KOPT-K1 (cell line): Measurements from ENCODE around the gene UBASH3B.

ENCODE experiments used
- H3K27ac ChIP-seq: fragments of 200-600 bp; sonication (generic); 2 replicates; pipeline ENCODE4 v1.5.1; 2016; ENCODE audit warnings: antibody characterized with exemption, mild to moderate bottlenecking, low read depth, low read length; ENCODE audit not compliant: poor library complexity, severe bottlenecking
- H3K36me3 ChIP-seq: fragments of 200-600 bp; sonication (generic); 2 replicates; pipeline ENCODE4 v1.5.1; 2017; ENCODE audit warnings: antibody characterized with exemption, mild to moderate bottlenecking, low read length, moderate library complexity; ENCODE audit not compliant: insufficient read depth
- H3K9me3 ChIP-seq: fragments of 200-600 bp; sonication (generic); 2 replicates; pipeline ENCODE4 v1.5.1; 2017; ENCODE audit warnings: antibody characterized with exemption, low read length, mild to moderate bottlenecking; ENCODE audit not compliant: insufficient read depth, poor library complexity, severe bottlenecking

The UBASH3B gene

DNA sequence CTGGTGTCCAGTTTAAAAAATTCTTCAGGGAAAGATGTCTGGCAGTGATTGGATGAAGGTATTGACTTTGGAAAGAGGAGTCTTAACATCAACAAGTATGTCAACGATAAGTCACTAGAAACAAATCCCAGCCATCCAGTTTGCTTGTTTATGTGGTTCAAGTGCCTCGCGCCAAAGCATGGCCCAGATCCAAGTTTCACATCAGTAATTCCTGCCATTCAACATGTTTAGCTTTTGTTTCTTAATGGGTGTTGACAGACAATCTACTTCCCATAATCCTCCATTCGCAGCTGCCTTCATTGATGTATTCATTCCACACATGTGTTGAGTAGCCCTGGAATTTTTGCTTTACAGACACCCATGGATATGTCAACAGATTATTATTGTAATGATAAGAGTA, 77.8 kb downstream of the UBASH3B start:
- H3K36me3 ChIP-seq, result peaks cover 9% of the 10 kb centered on the region
- H3K9me3 ChIP-seq, result no peaks in the 10 kb centered on the region
- H3K27ac ChIP-seq, result peak overlapping the region; percentile 71

GRCh38 chr11:122734848-122735496, 79.5 kb downstream of the UBASH3B start:
- H3K9me3 ChIP-seq, result no peaks in the 10 kb centered on the region
- peaks cover 9% of the 10 kb centered on the region for H3K36me3 ChIP-seq
- H3K27ac ChIP-seq, result peak overlapping the region; percentile 71

DNA sequence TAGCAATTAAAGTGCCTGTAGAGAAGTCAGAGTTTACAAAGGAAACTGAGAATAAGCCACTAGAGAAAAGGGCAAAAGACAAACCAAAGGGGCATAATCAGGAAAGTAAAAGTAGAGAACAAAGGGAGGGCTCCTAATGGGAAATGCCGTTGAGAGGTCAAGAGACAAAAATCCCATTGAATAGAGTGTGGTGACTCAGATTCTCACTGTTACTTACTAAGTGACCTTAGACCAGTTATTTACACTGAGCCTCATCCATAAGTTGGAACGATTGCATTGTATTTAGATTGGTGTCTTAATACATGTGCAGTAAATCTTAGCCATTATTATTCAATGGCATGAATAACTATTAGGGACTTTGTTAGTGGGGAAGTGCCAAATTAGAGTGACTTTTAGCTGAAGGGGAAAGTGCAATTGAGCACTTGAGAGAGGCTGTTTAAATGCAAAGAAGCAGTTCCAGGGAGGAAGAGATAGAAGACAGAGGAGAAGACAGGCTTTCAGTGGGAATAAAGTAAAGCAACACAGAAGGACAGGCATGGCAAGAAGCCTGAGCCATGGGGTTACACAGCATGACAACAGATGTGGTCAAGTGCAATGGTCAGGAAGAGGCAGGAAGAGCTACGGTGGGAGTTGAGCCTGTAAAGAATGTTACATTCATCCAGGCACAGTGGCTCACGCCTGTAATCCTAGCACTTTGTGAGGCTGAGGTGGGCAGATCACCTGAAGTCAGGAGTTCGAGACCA, 82.6 kb downstream of the UBASH3B start:
- no peaks in the 10 kb centered on the region for H3K9me3 ChIP-seq
- H3K36me3 ChIP-seq, result no peaks in the 10 kb centered on the region
- peak overlapping the region; percentile 71 for H3K27ac ChIP-seq

- peak overlapping the region; percentile 99 for H3K27ac ChIP-seq
- H3K9me3 ChIP-seq, result no peaks in the 10 kb centered on the region
- no peaks in the 10 kb centered on the region for H3K36me3 ChIP-seq
Measured at GRCh38 chr11:122741613-122742300, 86.2 kb downstream of the UBASH3B start.

GRCh38 chr11:122742301-122743018, 86.9 kb downstream of the UBASH3B start:
- Histone ChIP-seq H3K27ac (peak overlapping the region; percentile 99), H3K9me3 (no peaks in the 10 kb centered on the region)

DNA sequence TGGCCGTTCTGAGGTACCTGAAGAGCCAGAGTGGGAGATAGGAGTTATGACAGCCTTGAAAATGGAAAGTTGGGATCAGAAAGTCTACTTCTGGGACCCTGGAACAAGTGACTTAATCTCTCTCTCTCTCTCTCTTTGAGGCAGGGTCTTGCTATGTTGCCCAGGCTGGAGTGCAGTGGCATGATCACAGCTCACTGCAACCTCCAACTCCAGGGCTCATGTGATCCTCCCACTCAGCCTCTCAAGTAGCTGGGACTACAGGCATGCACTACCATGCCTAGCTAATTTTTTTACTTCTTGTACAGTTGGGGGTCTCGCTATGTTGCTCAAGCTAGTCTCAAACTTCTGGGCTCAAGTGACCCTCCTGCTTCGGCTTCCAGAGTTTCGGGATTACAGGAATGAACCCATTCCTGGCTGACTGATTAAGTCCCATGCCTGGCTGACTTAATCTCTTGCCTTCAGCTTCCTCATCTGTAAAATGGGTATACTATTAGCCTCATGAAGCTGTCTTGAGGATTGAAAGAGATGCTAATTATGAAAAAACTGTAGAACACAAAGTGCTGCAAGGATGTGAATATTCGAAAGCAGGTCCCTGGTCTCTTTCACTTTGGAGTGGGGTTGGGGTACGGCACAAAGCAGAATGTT, 87.7 kb downstream of the UBASH3B start:
- Histone ChIP-seq H3K36me3 (no peaks in the 10 kb centered on the region), H3K9me3 (no peaks in the 10 kb centered on the region), H3K27ac (peak overlapping the region; percentile 99)

More at GRCh38 chr11:122742301-122743018, 86.9 kb downstream of the UBASH3B start:
- H3K36me3 ChIP-seq, result no peaks in the 10 kb centered on the region

DNA sequence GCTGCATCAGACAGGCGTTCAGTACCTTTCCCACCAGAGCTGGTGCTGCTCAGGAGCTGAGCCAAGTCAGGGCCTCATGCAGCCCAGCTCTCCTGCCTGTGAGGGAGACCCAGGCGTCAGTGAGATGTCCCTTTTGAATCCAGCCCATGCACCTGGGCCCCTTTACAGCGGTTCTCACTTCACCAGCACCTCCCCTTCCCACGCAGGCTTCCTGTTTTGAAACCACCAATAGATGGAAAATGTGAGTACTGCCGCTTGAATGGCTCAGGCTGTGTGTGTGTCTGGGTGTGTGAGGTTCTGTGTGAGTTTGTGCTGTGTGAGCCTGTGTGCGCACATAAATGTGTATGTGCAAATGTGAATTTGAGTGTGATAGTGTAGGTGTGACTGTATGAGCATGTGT, 88.4 kb downstream of the UBASH3B start:
- H3K27ac ChIP-seq, result peak overlapping the region; percentile 99
- H3K36me3 ChIP-seq, result no peaks in the 10 kb centered on the region
- H3K9me3 ChIP-seq, result no peaks in the 10 kb centered on the region

- H3K36me3 ChIP-seq, result peaks cover 3% of the 10 kb centered on the region; the same call in 1 of the 2 replicates
- H3K27ac ChIP-seq, result peak overlapping the region; percentile 99
- H3K9me3 ChIP-seq, result no peaks in the 10 kb centered on the region
Measured at GRCh38 chr11:122744357-122744756, 88.8 kb downstream of the UBASH3B start.

DNA sequence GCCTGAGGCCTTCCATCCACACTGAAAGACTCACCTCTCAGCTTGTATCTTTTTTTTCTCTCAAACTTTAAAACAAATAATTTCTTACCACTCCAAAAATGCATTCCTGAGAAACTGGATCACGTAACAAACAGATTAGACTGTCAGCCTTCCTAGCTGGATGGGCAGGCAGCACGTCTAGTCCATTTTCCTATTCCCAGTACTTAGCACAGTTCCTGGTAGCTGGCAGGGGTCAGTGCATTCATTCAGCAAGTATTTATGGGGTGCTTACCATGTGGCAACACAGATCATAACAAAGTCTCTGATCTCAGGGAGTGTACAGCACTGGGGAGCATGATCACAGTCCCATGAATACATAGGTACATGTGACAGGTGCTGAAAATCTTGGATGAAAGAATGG, 89.6 kb downstream of the UBASH3B start:
- peak overlapping the region; percentile 99 for H3K27ac ChIP-seq
- H3K36me3 ChIP-seq, result peaks cover 4% of the 10 kb centered on the region; the same call in 1 of the 2 replicates
- no peaks in the 10 kb centered on the region for H3K9me3 ChIP-seq

GRCh38 chr11:122746050-122746478, 90.5 kb downstream of the UBASH3B start:
- Histone ChIP-seq H3K9me3 (no peaks in the 10 kb centered on the region), H3K36me3 (peaks cover 10% of the 10 kb centered on the region; the same call in 1 of the 2 replicates), H3K27ac (peak overlapping the region; percentile 99)

DNA sequence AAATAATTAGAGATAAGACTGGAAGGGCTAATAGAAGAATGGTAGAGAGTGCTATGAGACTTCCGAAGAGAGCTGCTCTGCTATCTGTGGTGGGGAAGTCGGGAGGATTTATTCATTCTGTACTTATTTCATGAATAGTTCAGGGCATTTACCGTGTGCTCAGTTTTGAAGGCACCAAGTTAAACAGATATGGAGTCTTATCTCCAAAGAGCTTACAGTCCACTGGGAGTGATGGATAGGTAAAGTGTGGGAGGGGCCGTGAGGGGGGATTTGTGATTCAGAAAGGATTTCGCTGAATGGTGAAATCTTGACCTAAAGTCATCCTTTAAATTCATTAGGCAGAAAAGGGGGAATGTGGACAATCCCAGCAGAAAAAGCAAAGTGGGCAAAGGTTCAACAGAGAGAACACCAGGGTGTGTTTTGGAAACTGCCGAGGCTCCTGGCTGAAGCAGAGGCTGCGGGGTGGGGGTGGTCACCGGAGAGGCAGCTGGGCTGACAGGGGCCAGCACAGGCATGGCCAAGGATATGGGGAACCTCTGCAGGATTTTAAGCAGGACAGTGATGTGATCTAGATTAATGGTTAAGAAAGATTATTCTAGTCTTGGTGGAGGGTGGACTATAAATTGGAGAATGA, 91.2 kb downstream of the UBASH3B start:
- H3K36me3 ChIP-seq, result peaks cover 15% of the 10 kb centered on the region; the same call in 1 of the 2 replicates
- H3K9me3 ChIP-seq, result no peaks in the 10 kb centered on the region
- peak overlapping the region; percentile 99 for H3K27ac ChIP-seq

DNA sequence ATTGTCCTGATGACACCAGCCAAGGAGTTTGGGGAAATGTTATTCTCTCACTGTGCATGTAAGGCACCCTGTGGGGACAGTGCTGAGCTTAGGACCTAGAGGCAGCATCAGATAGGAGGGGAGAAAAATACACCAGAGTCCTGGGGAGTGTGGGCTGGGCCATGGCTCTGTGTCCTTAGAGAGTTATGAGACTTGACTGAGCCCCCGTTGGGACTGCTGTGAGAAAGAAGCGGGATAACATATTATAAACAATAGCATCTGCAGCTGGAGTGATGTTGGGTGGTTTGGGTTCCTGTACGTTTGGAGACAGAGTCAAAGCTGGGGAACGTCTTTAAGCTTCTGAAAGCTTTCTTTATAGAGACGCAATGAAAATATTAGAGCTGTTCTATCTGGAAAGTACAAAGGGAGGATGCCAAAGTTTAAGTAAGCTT, 91.8 kb downstream of the UBASH3B start:
- peaks cover 15% of the 10 kb centered on the region; the same call in 1 of the 2 replicates for H3K36me3 ChIP-seq
- peak overlapping the region; percentile 99 for H3K27ac ChIP-seq
- H3K9me3 ChIP-seq, result no peaks in the 10 kb centered on the region

GRCh38 chr11:122749005-122749687, 93.6 kb downstream of the UBASH3B start:
- Histone ChIP-seq H3K9me3 (no peaks in the 10 kb centered on the region), H3K27ac (peak overlapping the region; percentile 99), H3K36me3 (peaks cover 19% of the 10 kb centered on the region; the same call in 1 of the 2 replicates)
